Right lobe of liver (tissue), 6 donors: ENCODE measurements around the gene TGFBR2. TPM values are rescaled to one million over a fixed set of nuclear protein-coding genes. Genes with fewer than 3 reads are reported as not detected.

Experiments used
- ATAC-seq, 4 donors: fragments of 200-7000 bp; cut with Tn5 transposase; one replicate each; pipeline ENCODE4 v1.9.1; 2020; ENCODE audit warnings: mild to moderate bottlenecking in 4 of 4, moderate library complexity in 4 of 4
- DNase-seq, 3 donors: peaks; one replicate each; pipeline ENCODE4 v3.0.0-alpha.2; 2020
- H3K27ac ChIP-seq, 3 donors: fragments of 200-600 bp; one replicate each; pipeline ENCODE4 v1.8.0; 2022
- H3K27me3 ChIP-seq, 2 donors: fragments of 200-600 bp; one replicate each; pipeline ENCODE4 v1.8.0; 2022
- H3K36me3 ChIP-seq, 4 donors: fragments of 200-600 bp; sonication (generic) in 1 of 4; one replicate each; pipeline versions ENCODE4 v1.5.1 to v1.8.0; 2017 to 2022; ENCODE audit warnings: control low read depth in 1 of 4
- H3K4me1 ChIP-seq, 4 donors: fragments of 200-600 bp; sonication (generic) in 1 of 4; one replicate each; pipeline versions ENCODE4 v1.5.1 to v1.8.0; 2017 to 2022; ENCODE audit warnings: control low read depth in 1 of 4
- H3K4me3 ChIP-seq, 3 donors: fragments of 200-600 bp; one replicate each; pipeline ENCODE4 v1.8.0; 2022
- H3K9me3 ChIP-seq, 4 donors: fragments of 200-600 bp; sonication (generic) in 1 of 4; one replicate each; pipeline versions ENCODE4 v1.5.1 to v1.8.0; 2017 to 2022; ENCODE audit warnings: control low read depth in 1 of 4
- POLR2A ChIP-seq: fragments of 450-650 bp; IDR thresholded peaks from one replicate; pipeline ENCODE4 v1.6.1; 2017; ENCODE audit warnings: antibody characterized with exemption, mild to moderate bottlenecking
- WGBS: methylation state at CpG from one replicate; pipeline ENCODE4 v1.1.6; 2018; ENCODE audit warnings: low coverage, low lambda C conversion rate; ENCODE audit not compliant: insufficient coverage; ENCODE audit errors: missing lambda C conversion rate; 5-methylcytosine and 5-hydroxymethylcytosine counted together
- intact Hi-C, 2 donors: fragments of 100-400 bp; cut with DNase I; formaldehyde crosslinking; loops; one replicate each; pipeline versions ENCODE4 v1.11.2 to v1.14.1; 2022
- total RNA-seq, 6 experiments: library from RNA; depleted of rRNA in 2 of 6; stranded (reverse); fragments of >200 nt in 2 of 6; fragmentation: NEBNext Ultra II Directional in 3 of 6; extraction: Animal tissue kit (Norgen Biotek cat#: 25700) in 3 of 6; gene quantifications; one replicate each; pipeline versions ENCODE4 v1.1.0 to v1.2.4, GENCODE V29; 2016 to 2023
- TF ChIP-seq, protein P1 (sequence below), 4 donors: fragments of 200-600 bp in 3 of 4; fragments of 450-650 bp in 1 of 4; IDR thresholded peaks; one replicate each; pipeline versions ENCODE4 v1.5.1 to v1.8.0; 2016 to 2022; ENCODE audit warnings: antibody characterized with exemption in 4 of 4, mild to moderate bottlenecking in 2 of 4
- donor health status: DM: no; HTN: yes; CAD: no.
- donor health status: DM: no; HTN: no; CAD: no.
- donor health status: DM: no; HTN: no; CAD: no.
- donor health status: DM: no; HTN: yes; CAD: no.
- donor health status: DM: no; HTN: yes; CAD: no.

TGFBR2 gene
- total RNA-seq, 6 experiments from 2014 or later, result 24.9 to 52.6 (median 45.5) TPM

DNA sequence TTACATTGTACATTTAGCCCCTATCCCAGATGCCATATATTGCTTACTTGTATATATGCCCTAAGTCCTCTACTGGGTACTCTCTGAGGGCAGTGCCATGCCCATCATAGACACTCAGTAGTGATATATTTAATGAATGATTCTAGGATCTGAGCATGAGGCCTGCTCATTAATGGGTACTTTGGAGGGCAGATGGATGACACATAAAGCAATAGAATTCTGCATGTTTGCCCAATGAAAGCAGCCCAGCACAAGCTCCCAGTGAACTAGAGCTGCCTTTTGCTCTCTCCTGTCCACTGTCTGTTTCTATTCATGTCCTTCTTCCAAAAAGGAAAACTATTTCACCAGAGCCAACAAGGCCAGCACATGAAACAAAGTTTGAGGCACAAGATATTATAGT, 63.9 kb downstream of the TGFBR2 start:
- H3K9me3 ChIP-seq, result no peaks in the 10 kb centered on the region
- no peaks in the 10 kb centered on the region for H3K27me3 ChIP-seq
- H3K4me1 ChIP-seq, result peaks cover 0 to 5% (median 0%) of the 10 kb centered on the region in 4 donors
- no peak for ATAC-seq
- intact Hi-C loops, result no loop called here
- H3K36me3 ChIP-seq, result peaks cover 6 to 30% (median 23%) of the 10 kb centered on the region in 4 donors
- no peak overlapping the region for H3K4me3 ChIP-seq
- no peak for TF ChIP-seq POLR2A
- TF ChIP-seq, protein P1, sequence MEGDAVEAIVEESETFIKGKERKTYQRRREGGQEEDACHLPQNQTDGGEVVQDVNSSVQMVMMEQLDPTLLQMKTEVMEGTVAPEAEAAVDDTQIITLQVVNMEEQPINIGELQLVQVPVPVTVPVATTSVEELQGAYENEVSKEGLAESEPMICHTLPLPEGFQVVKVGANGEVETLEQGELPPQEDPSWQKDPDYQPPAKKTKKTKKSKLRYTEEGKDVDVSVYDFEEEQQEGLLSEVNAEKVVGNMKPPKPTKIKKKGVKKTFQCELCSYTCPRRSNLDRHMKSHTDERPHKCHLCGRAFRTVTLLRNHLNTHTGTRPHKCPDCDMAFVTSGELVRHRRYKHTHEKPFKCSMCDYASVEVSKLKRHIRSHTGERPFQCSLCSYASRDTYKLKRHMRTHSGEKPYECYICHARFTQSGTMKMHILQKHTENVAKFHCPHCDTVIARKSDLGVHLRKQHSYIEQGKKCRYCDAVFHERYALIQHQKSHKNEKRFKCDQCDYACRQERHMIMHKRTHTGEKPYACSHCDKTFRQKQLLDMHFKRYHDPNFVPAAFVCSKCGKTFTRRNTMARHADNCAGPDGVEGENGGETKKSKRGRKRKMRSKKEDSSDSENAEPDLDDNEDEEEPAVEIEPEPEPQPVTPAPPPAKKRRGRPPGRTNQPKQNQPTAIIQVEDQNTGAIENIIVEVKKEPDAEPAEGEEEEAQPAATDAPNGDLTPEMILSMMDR (IDR thresholded peaks at IDR 0.05), result no peak
- H3K27ac ChIP-seq, result no peak overlapping the region
- no peak for DNase-seq

DNA sequence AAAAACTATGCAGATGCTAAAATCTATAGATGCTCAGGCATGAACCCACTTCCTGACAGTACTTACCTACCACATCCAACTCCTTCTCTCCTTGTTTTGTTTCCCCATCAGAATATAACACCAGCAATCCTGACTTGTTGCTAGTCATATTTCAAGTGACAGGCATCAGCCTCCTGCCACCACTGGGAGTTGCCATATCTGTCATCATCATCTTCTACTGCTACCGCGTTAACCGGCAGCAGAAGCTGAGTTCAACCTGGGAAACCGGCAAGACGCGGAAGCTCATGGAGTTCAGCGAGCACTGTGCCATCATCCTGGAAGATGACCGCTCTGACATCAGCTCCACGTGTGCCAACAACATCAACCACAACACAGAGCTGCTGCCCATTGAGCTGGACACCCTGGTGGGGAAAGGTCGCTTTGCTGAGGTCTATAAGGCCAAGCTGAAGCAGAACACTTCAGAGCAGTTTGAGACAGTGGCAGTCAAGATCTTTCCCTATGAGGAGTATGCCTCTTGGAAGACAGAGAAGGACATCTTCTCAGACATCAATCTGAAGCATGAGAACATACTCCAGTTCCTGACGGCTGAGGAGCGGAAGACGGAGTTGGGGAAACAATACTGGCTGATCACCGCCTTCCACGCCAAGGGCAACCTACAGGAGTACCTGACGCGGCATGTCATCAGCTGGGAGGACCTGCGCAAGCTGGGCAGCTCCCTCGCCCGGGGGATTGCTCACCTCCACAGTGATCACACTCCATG, 65.3 kb downstream of the TGFBR2 start:
- H3K27me3 ChIP-seq, result no peaks in the 10 kb centered on the region
- intact Hi-C loops, result no loop called here
- TF ChIP-seq, protein P1 (IDR thresholded peaks at IDR 0.05), result no peak
- TF ChIP-seq POLR2A, result no peak
- H3K9me3 ChIP-seq, result no peaks in the 10 kb centered on the region
- H3K27ac ChIP-seq, result no peak overlapping the region
- H3K4me3 ChIP-seq, result no peak overlapping the region
- WGBS, result 94% methylated on average over 8 of the region's 20 CpGs
- peaks cover 6 to 34% (median 26%) of the 10 kb centered on the region in 4 donors for H3K36me3 ChIP-seq
- ATAC-seq, result peak in 2 of 4 donors; percentile 14 to 30
- H3K4me1 ChIP-seq, result peaks cover 0 to 5% (median 0%) of the 10 kb centered on the region in 4 donors
- peak in 1 of 3 donors; percentile 50 for DNase-seq

GRCh38 chr3:30672287-30672735, 65.9 kb downstream of the TGFBR2 start:
- intact Hi-C loops, result no loop called here
- DNase-seq (no peak), ATAC-seq (peak; percentile 22 to 74 (median 56))
- no peaks in the 10 kb centered on the region for H3K9me3 ChIP-seq
- H3K36me3 ChIP-seq, result peaks cover 6 to 35% (median 27%) of the 10 kb centered on the region in 4 donors
- no peaks in the 10 kb centered on the region for H3K27me3 ChIP-seq
- H3K4me1 ChIP-seq, result peaks cover 0 to 5% (median 0%) of the 10 kb centered on the region in 4 donors
- no peak overlapping the region for H3K4me3 ChIP-seq
- H3K27ac ChIP-seq, result no peak overlapping the region
- 100% methylated on average over 1 of the region's 4 CpGs for WGBS
- TF ChIP-seq POLR2A, result no peak
- TF ChIP-seq, protein P1 (IDR thresholded peaks at IDR 0.05), result no peak

DNA sequence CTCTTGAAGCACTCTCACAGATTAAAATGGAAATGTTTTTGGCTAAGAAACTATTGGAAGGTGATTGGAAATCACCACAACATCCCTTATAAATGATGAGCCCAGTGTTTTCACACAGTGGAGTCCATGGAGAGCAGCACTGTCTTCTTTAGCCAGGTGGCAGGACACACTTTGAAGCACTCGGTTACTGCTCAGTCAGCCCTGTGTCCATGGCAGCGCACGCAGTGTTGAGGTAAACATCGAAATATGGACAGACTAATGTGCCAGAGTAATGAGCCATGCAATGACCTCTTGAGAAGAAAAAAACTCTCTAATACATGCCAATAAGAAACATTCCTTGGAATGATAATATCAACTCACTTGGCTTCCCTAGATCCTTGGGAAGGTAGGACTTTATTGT, 66.6 kb downstream of the TGFBR2 start:
- TF ChIP-seq, protein P1 (IDR thresholded peaks at IDR 0.05), result no peak
- no peak for TF ChIP-seq POLR2A
- Histone ChIP-seq H3K36me3 (peaks cover 6 to 42% (median 27%) of the 10 kb centered on the region in 4 donors), H3K4me1 (peaks cover 0 to 5% (median 0%) of the 10 kb centered on the region in 4 donors), H3K27me3 (no peaks in the 10 kb centered on the region), H3K27ac (no peak overlapping the region), H3K9me3 (no peaks in the 10 kb centered on the region), H3K4me3 (no peak overlapping the region)
- ATAC-seq (peak in 1 of 4 donors; percentile 19), DNase-seq (no peak)
- WGBS, result 94% methylated on average over 4 of the region's 4 CpGs
- intact Hi-C loops, result no loop called here
